HuH-7.5 (cell line): Measurements from ENCODE around the gene RSAD1.

Experiments
- DNase-seq: peaks from one replicate; pipeline ENCODE4 v3.0.0; 2011; ENCODE audit warnings: low spot score

Gene RSAD1

DNA sequence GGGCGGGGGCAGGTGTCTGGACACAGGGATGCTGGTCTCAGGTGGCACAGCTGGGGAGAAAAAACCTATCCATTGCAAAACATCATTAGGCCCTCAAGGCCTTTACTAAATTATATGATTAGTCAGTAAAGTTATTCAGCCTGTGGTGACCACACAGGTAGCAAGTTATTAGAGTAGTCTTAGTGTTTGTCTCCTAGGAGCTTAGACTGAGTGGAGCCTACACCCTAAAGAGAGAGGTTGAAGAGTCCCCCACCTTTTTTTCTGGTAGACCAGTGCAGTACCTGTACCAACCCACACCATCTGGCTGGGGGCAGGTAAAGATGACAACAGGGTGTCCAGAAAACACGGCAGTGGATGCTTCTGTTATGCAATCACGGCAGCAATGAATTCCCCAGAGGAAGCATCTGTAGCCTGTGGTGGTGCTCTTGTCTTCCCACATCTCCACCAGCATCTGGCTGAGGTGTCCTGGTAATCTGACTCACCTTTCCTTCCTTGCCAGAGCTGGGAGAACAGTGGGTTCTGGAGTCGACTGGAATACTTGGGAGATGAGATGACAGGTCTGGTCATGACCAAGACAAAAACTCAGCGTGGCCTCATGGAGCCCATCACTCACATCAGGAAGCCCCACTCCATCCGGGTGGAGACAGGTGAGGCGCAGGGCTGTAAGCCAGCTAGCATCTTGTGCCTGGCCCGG, 40.6 kb downstream of the RSAD1 start:
- DNase-seq: no peak

GRCh38 chr17:50520483-50520882, 41.8 kb downstream of the RSAD1 start:
- no peak for DNase-seq

DNA sequence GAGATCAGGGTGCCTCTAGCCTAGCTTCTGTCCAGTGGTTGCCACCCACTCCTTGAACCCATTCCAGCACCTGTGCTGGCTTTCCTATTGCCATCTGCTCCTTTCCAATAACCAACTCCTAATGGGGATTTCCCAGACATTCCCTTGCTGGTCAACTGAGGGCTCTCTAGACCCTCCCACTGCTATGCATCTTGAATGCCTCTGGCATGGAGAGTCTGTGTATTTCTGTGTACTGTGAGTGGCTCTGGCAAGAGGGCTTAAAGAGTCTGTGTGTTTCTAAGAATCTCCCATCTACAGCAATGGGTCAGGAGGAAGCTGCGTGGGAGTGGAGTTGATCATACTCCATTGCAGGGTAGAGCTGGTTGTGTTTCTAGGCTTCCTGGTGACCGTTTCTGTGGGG, 42.9 kb downstream of the RSAD1 start:
- DNase-seq: no peak

DNA sequence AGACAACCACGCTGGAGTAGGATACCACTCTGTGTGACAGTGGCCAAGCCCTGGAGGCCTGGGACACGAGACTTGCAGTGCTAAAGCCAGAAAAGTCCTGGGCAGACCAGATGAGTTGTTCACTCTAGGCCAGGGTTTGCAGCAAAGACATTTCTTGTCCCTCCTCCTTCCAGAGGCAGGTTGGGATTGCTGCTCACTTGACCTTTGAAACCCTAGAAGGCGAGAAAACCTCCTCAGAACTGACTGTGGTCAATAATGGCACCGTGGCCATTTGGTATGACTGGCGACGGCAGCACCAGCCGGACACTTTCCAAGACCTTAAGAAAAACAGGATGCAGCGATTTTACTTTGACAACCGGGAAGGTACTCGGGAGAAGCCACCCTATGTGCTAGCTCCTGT, 44.1 kb downstream of the RSAD1 start:
- no peak for DNase-seq

DNA sequence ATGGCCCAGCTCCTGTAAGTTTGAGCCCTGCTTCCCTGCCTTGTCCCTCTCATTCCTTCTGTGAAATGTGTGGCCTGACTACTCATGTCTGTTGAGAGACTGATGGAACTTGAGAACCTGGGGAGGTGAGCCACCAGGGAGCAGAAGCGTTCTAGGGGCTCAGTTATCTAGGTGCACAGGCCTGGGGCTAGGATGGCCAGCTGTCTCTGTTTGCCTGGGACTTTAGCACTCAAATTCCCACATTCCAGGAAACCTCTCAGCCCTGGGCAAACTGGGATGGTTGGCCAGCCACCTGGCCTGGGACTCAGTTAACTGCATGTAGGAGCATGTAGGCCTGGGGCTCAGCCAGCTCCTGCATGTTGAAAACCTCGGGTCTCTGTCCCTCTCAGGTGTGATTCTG, 44.5 kb downstream of the RSAD1 start:
- no peak for DNase-seq

- no peak for DNase-seq
Observed at GRCh38 chr17:50524838-50525237, 46.2 kb downstream of the RSAD1 start.

DNA sequence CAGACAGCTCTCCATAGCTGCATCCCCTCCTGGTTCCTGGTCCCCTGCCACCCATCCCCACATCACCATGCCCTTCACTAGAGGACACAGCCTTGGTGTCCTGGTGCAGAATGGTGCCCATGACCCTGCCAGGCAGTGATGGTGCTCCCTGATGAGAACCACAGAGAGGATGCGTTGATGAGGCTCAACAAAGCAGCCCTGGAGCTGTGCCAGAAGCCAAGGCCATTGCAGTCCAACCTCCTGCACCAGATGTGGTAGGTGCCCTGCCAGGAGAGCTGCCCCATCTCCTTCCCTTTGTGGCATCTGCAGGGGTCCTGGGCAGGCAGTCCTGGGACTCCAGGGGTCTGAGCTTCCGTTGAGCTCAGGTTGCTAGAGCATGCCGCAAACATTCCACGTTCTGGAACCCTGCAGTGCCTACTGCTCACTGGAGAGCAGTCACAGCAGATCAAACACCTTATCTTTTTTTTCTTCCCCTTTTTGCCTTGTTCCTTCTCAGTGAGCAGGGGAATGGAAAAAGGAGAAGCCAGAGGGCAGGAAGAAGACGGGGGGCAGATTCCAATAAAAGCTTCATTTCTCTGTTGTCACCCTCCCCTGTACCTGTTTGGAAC, 48.6 kb downstream of the RSAD1 start:
- no peak for DNase-seq

DNA sequence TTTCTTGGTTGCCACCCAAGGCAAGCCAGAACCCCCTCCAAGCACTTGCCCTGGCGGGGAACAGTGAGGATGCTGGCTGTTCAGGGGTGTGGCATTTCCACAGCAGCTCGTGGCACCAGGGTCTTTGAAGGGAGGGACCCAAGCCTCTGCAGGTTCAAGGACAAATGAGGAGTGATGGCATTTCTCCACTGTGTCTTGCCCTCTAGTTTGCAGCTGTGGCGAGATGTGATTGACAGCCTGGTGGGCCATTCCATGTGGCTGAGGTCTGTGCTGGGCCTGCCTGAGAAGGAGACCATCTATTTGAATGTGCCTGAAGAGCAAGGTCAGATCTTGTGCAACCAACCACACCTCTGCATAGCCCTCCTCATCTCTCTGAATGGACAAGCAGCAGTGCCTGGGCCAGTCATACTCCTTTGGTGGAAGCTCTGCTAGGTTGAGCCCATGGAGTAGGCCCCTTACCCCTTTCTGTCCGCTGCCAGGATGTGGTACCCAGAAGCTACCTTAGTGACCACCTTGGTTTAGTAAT, 49.4 kb downstream of the RSAD1 start:
- DNase-seq: no peak

- no peak for DNase-seq
Observed at GRCh38 chr17:50529849-50530248, 51.2 kb downstream of the RSAD1 start.

GRCh38 chr17:50531428-50532025, 52.9 kb downstream of the RSAD1 start:
- no peak for DNase-seq

- DNase-seq: peak; percentile 76
Observed at GRCh38 chr17:50532452-50533024, 53.9 kb downstream of the RSAD1 start, which contains the start of gene EPN3. TSS of gene EPN3 (plus strand) at chr17:50532735. CDS start at chr17:50536557, 3,822 bp downstream.

GRCh38 chr17:50533185-50533584, 54.5 kb downstream of the RSAD1 start:
- no peak for DNase-seq

- no peak for DNase-seq
Observed at GRCh38 chr17:50533720-50534148, 55.1 kb downstream of the RSAD1 start.

DNA sequence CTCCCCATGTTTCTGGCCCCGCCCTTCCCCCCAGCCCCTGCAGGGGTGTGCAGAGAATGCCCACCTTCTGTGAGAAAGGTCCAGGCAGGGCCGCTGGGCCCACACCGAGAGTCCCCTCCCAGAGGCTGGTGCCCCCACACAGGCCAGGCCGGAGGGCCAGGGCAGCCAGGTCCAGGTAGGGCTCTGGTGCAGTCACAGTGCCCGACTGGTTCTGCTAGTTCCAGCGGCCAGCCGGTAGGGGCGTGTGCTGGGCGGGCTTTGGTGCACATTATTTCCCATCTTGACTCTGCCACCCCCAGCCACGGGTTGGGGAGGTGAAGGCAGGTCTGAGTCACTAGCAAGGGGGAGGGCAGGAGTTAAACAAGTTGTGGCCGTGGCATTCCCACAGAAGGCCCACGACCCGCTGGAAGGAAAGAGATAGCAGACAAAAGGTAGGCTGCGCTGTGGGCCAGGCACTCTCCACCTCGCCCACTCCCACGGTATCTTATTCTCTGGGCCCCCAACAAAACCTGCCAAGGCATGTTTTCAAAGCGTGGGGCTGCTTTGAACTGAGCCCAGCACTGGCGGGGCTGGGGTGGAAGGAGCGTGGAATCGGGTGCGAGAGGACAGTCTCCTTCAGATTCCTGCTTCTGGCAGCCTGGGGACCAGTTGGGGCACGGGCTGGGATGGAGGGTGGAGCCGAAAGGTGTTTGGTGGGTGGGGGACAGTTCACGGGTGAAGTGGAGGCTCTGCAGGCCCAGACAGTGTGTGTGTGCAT, 55.7 kb downstream of the RSAD1 start:
- DNase-seq: no peak

GRCh38 chr17:50534979-50535326, 56.3 kb downstream of the RSAD1 start:
- DNase-seq: no peak

DNA sequence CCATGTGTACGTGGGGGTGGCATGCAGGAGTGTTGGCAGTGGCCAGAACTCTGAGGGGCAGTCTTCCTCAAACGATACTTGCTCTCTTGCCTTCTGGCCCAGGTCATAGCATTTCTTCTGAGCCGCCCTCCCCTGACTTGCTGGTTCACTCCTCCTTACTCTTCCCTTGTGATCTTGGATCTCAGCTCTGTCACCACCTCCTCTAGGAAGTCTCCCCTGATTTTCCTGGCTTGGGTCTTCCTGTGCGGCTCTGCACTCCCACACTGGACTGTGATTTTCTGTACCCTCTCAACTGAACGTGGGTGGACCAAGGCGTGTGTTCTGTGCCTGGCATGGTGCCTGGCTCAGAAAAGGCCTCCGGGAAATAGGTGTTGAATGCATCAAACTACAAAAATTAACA, 56.7 kb downstream of the RSAD1 start:
- no peak for DNase-seq
